HG02943 (cell line): Measurements from ENCODE around the gene PARD6B.
"Not testable (repeated sequence)": the region's sequence is repeated elsewhere in the genome, so short reads cannot be mapped to it uniquely, and the experiment has no call there.

Experiments
- ATAC-seq: cut with Tn5 transposase; IDR thresholded peaks from one replicate; pipeline ENCODE4 v1.9.1; 2021; ENCODE audit warnings: mild to moderate bottlenecking, low read depth, moderate library complexity; ENCODE audit not compliant: unreplicated experiment

The PARD6B gene

GRCh38 chr20:50744143-50744792 lies 12.9 kb downstream of the PARD6B start:
- ATAC-seq, result no peak

GRCh38 chr20:50745634-50746137 lies 14.3 kb downstream of the PARD6B start:
- no peak for ATAC-seq

GRCh38 chr20:50746138-50746940 lies 15.0 kb downstream of the PARD6B start:
- ATAC-seq, result no peak

GRCh38 chr20:50747275-50747674 lies 15.9 kb downstream of the PARD6B start:
- no peak for ATAC-seq

- ATAC-seq, result no peak
Observed at GRCh38 chr20:50750145-50750671, 18.8 kb downstream of the PARD6B start.

GRCh38 chr20:50753152-50753551 lies 21.8 kb downstream of the PARD6B start:
- no peak for ATAC-seq

GRCh38 chr20:50754420-50754819 lies 23.0 kb downstream of the PARD6B start:
- ATAC-seq, result no peak

- no peak for ATAC-seq
Observed at GRCh38 chr20:50756447-50756846, 25.1 kb downstream of the PARD6B start.

- ATAC-seq, result no peak
Observed at GRCh38 chr20:50758469-50758868, 27.1 kb downstream of the PARD6B start.

GRCh38 chr20:50758992-50759391 lies 27.6 kb downstream of the PARD6B start:
- ATAC-seq, result no peak

GRCh38 chr20:50759678-50760077 lies 28.3 kb downstream of the PARD6B start:
- no peak for ATAC-seq

- no peak for ATAC-seq
Observed at GRCh38 chr20:50762045-50762422, 30.7 kb downstream of the PARD6B start.

GRCh38 chr20:50762435-50763220 lies 31.2 kb downstream of the PARD6B start:
- no peak for ATAC-seq

- ATAC-seq, result not testable (repeated sequence)
Observed at GRCh38 chr20:50763550-50764458, 32.4 kb downstream of the PARD6B start.

GRCh38 chr20:50765251-50765650 lies 33.9 kb downstream of the PARD6B start:
- ATAC-seq, result not testable (repeated sequence)

- no peak for ATAC-seq
Observed at GRCh38 chr20:50765674-50766073, 34.3 kb downstream of the PARD6B start.

GRCh38 chr20:50766955-50767809 lies 35.8 kb downstream of the PARD6B start:
- ATAC-seq, result not testable (repeated sequence)

GRCh38 chr20:50768991-50769390 lies 37.6 kb downstream of the PARD6B start:
- not testable (repeated sequence) for ATAC-seq
